Measurements from ENCODE around the gene LAMA1.

The LAMA1 gene

GRCh38 chr18:6976935-6977334 lies 140.7 kb downstream of the LAMA1 start:
- Histone ChIP-seq H3K27ac (ENCODE audit: low read depth, low read length) (no peak overlapping the region), H3K9me3 (ENCODE audit: control insufficient read depth in 1 of 2, low read length in 2 of 2) (no peaks in the 10 kb centered on the region), H3K36me3 (ENCODE audit: control insufficient read depth in 1 of 2, insufficient read depth in 2 of 2, low read length in 2 of 2) (no peaks in the 10 kb centered on the region), H3K4me3 (ENCODE audit: low read depth in 1 of 2, low read length in 2 of 2) (no peak overlapping the region), H3K27me3 (ENCODE audit: control insufficient read depth in 1 of 2, insufficient read depth in 2 of 2, low read length in 2 of 2) (no peaks in the 10 kb centered on the region), H3K4me1 (ENCODE audit: control insufficient read depth in 1 of 2, insufficient read depth in 2 of 2, low read length in 2 of 2) (no peaks in the 10 kb centered on the region), H3K9ac (ENCODE audit: low read depth in 1 of 2, low read length in 2 of 2) (no peak overlapping the region)

GRCh38 chr18:6975084-6975483 lies 142.5 kb downstream of the LAMA1 start:
- Histone ChIP-seq H3K27ac (ENCODE audit: low read depth, low read length) (no peak overlapping the region), H3K9ac (ENCODE audit: low read depth in 1 of 2, low read length in 2 of 2) (no peak overlapping the region), H3K9me3 (ENCODE audit: control insufficient read depth in 1 of 2, low read length in 2 of 2) (no peaks in the 10 kb centered on the region), H3K4me3 (ENCODE audit: low read depth in 1 of 2, low read length in 2 of 2) (no peak overlapping the region), H3K27me3 (ENCODE audit: control insufficient read depth in 1 of 2, insufficient read depth in 2 of 2, low read length in 2 of 2) (no peaks in the 10 kb centered on the region), H3K4me1 (ENCODE audit: control insufficient read depth in 1 of 2, insufficient read depth in 2 of 2, low read length in 2 of 2) (no peaks in the 10 kb centered on the region), H3K36me3 (ENCODE audit: control insufficient read depth in 1 of 2, insufficient read depth in 2 of 2, low read length in 2 of 2) (no peaks in the 10 kb centered on the region)

- H3K4me3 ChIP-seq (ENCODE audit: low read depth in 1 of 2, low read length in 2 of 2): no peak overlapping the region
- H3K4me1 ChIP-seq (ENCODE audit: control insufficient read depth in 1 of 2, insufficient read depth in 2 of 2, low read length in 2 of 2): no peaks in the 10 kb centered on the region
- no peak overlapping the region for H3K9ac ChIP-seq (ENCODE audit: low read depth in 1 of 2, low read length in 2 of 2)
- no peak overlapping the region for H3K27ac ChIP-seq (ENCODE audit: low read depth, low read length)
- no peaks in the 10 kb centered on the region for H3K9me3 ChIP-seq (ENCODE audit: control insufficient read depth in 1 of 2, low read length in 2 of 2)
- no peaks in the 10 kb centered on the region for H3K36me3 ChIP-seq (ENCODE audit: control insufficient read depth in 1 of 2, insufficient read depth in 2 of 2, low read length in 2 of 2)
- H3K27me3 ChIP-seq (ENCODE audit: control insufficient read depth in 1 of 2, insufficient read depth in 2 of 2, low read length in 2 of 2): no peaks in the 10 kb centered on the region
These were observed 145.6 kb downstream of the LAMA1 start for GRCh38 chr18:6971823-6972478.

DNA sequence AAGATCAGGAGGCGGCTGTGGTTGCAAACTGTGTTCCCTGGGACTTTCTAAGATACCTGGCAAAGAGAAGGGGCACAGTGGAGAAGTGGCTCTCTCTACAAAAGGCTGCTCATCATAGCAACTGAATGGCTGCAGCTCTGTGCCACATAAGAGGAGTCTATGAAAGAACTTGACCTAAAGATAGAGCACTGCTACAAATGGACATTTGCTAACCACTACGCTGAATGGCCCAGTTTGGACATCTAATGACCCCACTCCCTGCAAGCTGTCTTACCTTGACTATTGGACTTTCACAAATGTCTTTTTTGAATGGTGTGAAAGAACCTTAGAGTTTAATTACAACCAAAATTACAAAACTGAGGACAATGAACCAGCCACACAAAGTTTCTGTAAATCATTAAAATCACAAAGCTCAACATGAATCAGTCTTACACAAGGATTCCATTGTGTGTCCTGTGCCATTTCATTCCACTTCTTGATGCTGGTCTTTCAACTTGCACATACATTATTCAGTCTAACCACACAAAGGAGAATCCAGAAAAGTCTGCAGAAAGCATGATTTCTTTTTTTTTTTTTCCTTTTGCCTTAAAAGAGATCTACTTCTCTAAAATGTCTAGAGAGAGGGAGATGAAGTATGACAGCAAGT lies 154.0 kb downstream of the LAMA1 start:
- no peak overlapping the region for H3K9ac ChIP-seq (ENCODE audit: low read depth in 1 of 2, low read length in 2 of 2)
- no peaks in the 10 kb centered on the region for H3K27me3 ChIP-seq (ENCODE audit: control insufficient read depth in 1 of 2, insufficient read depth in 2 of 2, low read length in 2 of 2)
- H3K9me3 ChIP-seq (ENCODE audit: control insufficient read depth in 1 of 2, low read length in 2 of 2): peaks cover 0 to 3% of the 10 kb centered on the region in 2 donors
- H3K4me1 ChIP-seq (ENCODE audit: control insufficient read depth in 1 of 2, insufficient read depth in 2 of 2, low read length in 2 of 2): peaks cover 8 to 16% of the 10 kb centered on the region in 2 donors
- H3K36me3 ChIP-seq (ENCODE audit: control insufficient read depth in 1 of 2, insufficient read depth in 2 of 2, low read length in 2 of 2): no peaks in the 10 kb centered on the region
- H3K27ac ChIP-seq (ENCODE audit: low read depth, low read length): no peak overlapping the region
- no peak overlapping the region for H3K4me3 ChIP-seq (ENCODE audit: low read depth in 1 of 2, low read length in 2 of 2)

GRCh38 chr18:6962571-6963451 lies 154.8 kb downstream of the LAMA1 start:
- Histone ChIP-seq H3K27ac (ENCODE audit: low read depth, low read length) (no peak overlapping the region), H3K9ac (ENCODE audit: low read depth in 1 of 2, low read length in 2 of 2) (no peak overlapping the region), H3K4me1 (ENCODE audit: control insufficient read depth in 1 of 2, insufficient read depth in 2 of 2, low read length in 2 of 2) (peaks cover 8 to 16% of the 10 kb centered on the region in 2 donors), H3K27me3 (ENCODE audit: control insufficient read depth in 1 of 2, insufficient read depth in 2 of 2, low read length in 2 of 2) (no peaks in the 10 kb centered on the region), H3K36me3 (ENCODE audit: control insufficient read depth in 1 of 2, insufficient read depth in 2 of 2, low read length in 2 of 2) (no peaks in the 10 kb centered on the region), H3K9me3 (ENCODE audit: control insufficient read depth in 1 of 2, low read length in 2 of 2) (peaks cover 0 to 3% of the 10 kb centered on the region in 2 donors), H3K4me3 (ENCODE audit: low read depth in 1 of 2, low read length in 2 of 2) (no peak overlapping the region)

- Histone ChIP-seq H3K4me1 (ENCODE audit: control insufficient read depth in 1 of 2, insufficient read depth in 2 of 2, low read length in 2 of 2) (peaks cover 8 to 16% of the 10 kb centered on the region in 2 donors), H3K9me3 (ENCODE audit: control insufficient read depth in 1 of 2, low read length in 2 of 2) (peaks cover 0 to 3% of the 10 kb centered on the region in 2 donors), H3K27me3 (ENCODE audit: control insufficient read depth in 1 of 2, insufficient read depth in 2 of 2, low read length in 2 of 2) (no peaks in the 10 kb centered on the region), H3K27ac (ENCODE audit: low read depth, low read length) (no peak overlapping the region), H3K36me3 (ENCODE audit: control insufficient read depth in 1 of 2, insufficient read depth in 2 of 2, low read length in 2 of 2) (no peaks in the 10 kb centered on the region), H3K9ac (ENCODE audit: low read depth in 1 of 2, low read length in 2 of 2) (no peak overlapping the region), H3K4me3 (ENCODE audit: low read depth in 1 of 2, low read length in 2 of 2) (no peak overlapping the region)
These were observed 156.3 kb downstream of the LAMA1 start for GRCh38 chr18:6961331-6961730.

- H3K27me3 ChIP-seq (ENCODE audit: control insufficient read depth in 1 of 2, insufficient read depth in 2 of 2, low read length in 2 of 2): no peaks in the 10 kb centered on the region
- peaks cover 0 to 3% of the 10 kb centered on the region in 2 donors for H3K9me3 ChIP-seq (ENCODE audit: control insufficient read depth in 1 of 2, low read length in 2 of 2)
- H3K27ac ChIP-seq (ENCODE audit: low read depth, low read length): no peak overlapping the region
- peaks cover 8 to 16% of the 10 kb centered on the region in 2 donors for H3K4me1 ChIP-seq (ENCODE audit: control insufficient read depth in 1 of 2, insufficient read depth in 2 of 2, low read length in 2 of 2)
- no peak overlapping the region for H3K4me3 ChIP-seq (ENCODE audit: low read depth in 1 of 2, low read length in 2 of 2)
- H3K9ac ChIP-seq (ENCODE audit: low read depth in 1 of 2, low read length in 2 of 2): no peak overlapping the region
- no peaks in the 10 kb centered on the region for H3K36me3 ChIP-seq (ENCODE audit: control insufficient read depth in 1 of 2, insufficient read depth in 2 of 2, low read length in 2 of 2)
These were observed 156.9 kb downstream of the LAMA1 start for GRCh38 chr18:6960656-6961055.

DNA sequence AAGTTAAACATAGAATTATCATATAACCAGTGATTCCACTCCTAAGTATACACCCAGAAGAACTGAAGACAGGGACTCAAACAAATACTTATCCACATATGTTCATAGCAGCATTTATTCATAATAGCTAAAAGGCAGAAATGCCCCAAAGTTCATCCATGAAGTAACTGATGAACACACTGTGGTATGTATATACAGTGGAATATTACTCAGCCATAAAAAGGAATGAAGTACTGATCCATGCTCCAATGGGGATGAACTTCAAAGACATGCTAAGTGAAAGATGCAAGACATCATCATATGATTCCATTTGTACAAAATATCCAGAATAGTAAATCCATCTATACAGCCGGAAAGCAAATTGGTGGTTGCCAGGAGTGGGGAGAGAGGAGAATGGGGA lies 157.5 kb downstream of the LAMA1 start:
- Histone ChIP-seq H3K4me1 (ENCODE audit: control insufficient read depth in 1 of 2, insufficient read depth in 2 of 2, low read length in 2 of 2) (peaks cover 8 to 16% of the 10 kb centered on the region in 2 donors), H3K4me3 (ENCODE audit: low read depth in 1 of 2, low read length in 2 of 2) (no peak overlapping the region), H3K9me3 (ENCODE audit: control insufficient read depth in 1 of 2, low read length in 2 of 2) (peaks cover 0 to 3% of the 10 kb centered on the region in 2 donors), H3K27me3 (ENCODE audit: control insufficient read depth in 1 of 2, insufficient read depth in 2 of 2, low read length in 2 of 2) (no peaks in the 10 kb centered on the region), H3K9ac (ENCODE audit: low read depth in 1 of 2, low read length in 2 of 2) (no peak overlapping the region), H3K27ac (ENCODE audit: low read depth, low read length) (no peak overlapping the region), H3K36me3 (ENCODE audit: control insufficient read depth in 1 of 2, insufficient read depth in 2 of 2, low read length in 2 of 2) (no peaks in the 10 kb centered on the region)

- Histone ChIP-seq H3K4me1 (ENCODE audit: control insufficient read depth in 1 of 2, insufficient read depth in 2 of 2, low read length in 2 of 2) (peaks cover 8 to 16% of the 10 kb centered on the region in 2 donors), H3K9me3 (ENCODE audit: control insufficient read depth in 1 of 2, low read length in 2 of 2) (peaks cover 0 to 3% of the 10 kb centered on the region in 2 donors), H3K27ac (ENCODE audit: low read depth, low read length) (no peak overlapping the region), H3K4me3 (ENCODE audit: low read depth in 1 of 2, low read length in 2 of 2) (no peak overlapping the region), H3K36me3 (ENCODE audit: control insufficient read depth in 1 of 2, insufficient read depth in 2 of 2, low read length in 2 of 2) (no peaks in the 10 kb centered on the region), H3K27me3 (ENCODE audit: control insufficient read depth in 1 of 2, insufficient read depth in 2 of 2, low read length in 2 of 2) (no peaks in the 10 kb centered on the region), H3K9ac (ENCODE audit: low read depth in 1 of 2, low read length in 2 of 2) (no peak overlapping the region)
These were observed 158.5 kb downstream of the LAMA1 start for GRCh38 chr18:6959110-6959509.

DNA sequence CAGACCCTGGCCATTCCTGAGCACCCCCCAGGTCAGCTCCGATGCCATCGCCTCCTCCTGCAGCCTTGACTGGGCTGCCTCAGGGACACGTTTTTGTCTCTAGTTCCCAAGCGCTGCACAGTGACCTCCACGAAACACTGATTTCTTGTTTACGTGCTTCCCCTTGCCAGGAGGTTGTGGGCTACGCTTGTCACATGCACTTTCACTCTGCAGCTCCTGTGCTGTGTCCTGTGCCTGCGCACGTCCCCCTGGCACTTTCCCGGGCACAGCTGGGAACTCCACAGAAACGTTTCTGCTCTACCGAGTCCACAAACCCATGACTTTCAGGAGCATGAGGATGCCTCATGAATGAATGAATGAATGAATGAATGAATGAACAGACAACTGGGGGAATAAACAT lies 160.6 kb downstream of the LAMA1 start:
- H3K4me3 ChIP-seq (ENCODE audit: low read depth in 1 of 2, low read length in 2 of 2): no peak overlapping the region
- H3K9me3 ChIP-seq (ENCODE audit: control insufficient read depth in 1 of 2, low read length in 2 of 2): peaks cover 0 to 3% of the 10 kb centered on the region in 2 donors
- H3K27me3 ChIP-seq (ENCODE audit: control insufficient read depth in 1 of 2, insufficient read depth in 2 of 2, low read length in 2 of 2): no peaks in the 10 kb centered on the region
- H3K36me3 ChIP-seq (ENCODE audit: control insufficient read depth in 1 of 2, insufficient read depth in 2 of 2, low read length in 2 of 2): no peaks in the 10 kb centered on the region
- no peak overlapping the region for H3K9ac ChIP-seq (ENCODE audit: low read depth in 1 of 2, low read length in 2 of 2)
- no peak overlapping the region for H3K27ac ChIP-seq (ENCODE audit: low read depth, low read length)
- H3K4me1 ChIP-seq (ENCODE audit: control insufficient read depth in 1 of 2, insufficient read depth in 2 of 2, low read length in 2 of 2): peaks cover 0 to under 1% of the 10 kb centered on the region in 2 donors
